Activated T-cell treated with anti-CD3 and anti-CD28 coated beads, Interleukin-2, amount 50 U/mL, for 72 hours (primary cell): Measurements from ENCODE around the gene PCP4. TPM values are rescaled to one million over a fixed set of nuclear protein-coding genes. Genes with fewer than 3 reads are reported as not detected.

Experiments
- ATAC-seq, 2 donors: fragments of 150-1000 bp; cut with Tn5 transposase; replicated peaks in 1 of 2; 2 replicates each; pipeline ENCODE4 v1.10.0; 2021; ENCODE audit warnings: moderate library complexity in 2 of 2, mild to moderate bottlenecking in 1 of 2
- DNase-seq, 2 donors: peaks; one replicate each; pipeline ENCODE4 v3.0.0; 2021 to 2022; ENCODE audit warnings: mixed read lengths in 1 of 2
- H3K27ac Mint-ChIP-seq: one replicate; pipeline ENCODE4 v1.8.0; 2022; ENCODE audit warnings: mild to moderate bottlenecking, moderate library complexity, mixed read lengths
- H3K27me3 Mint-ChIP-seq: one replicate; pipeline ENCODE4 v1.8.0; 2022; ENCODE audit warnings: low read depth, mixed read lengths
- H3K36me3 Mint-ChIP-seq, 2 donors: one replicate each; pipeline ENCODE4 v1.8.0; 2022; ENCODE audit warnings: mixed read lengths in 2 of 2, mild to moderate bottlenecking in 1 of 2; ENCODE audit not compliant: insufficient read depth in 2 of 2
- H3K4me1 Mint-ChIP-seq: one replicate; pipeline ENCODE4 v1.8.0; 2022; ENCODE audit warnings: low read depth, mixed read lengths
- H3K4me3 Mint-ChIP-seq, 2 donors: one replicate each; pipeline ENCODE4 v1.8.0; 2022; ENCODE audit warnings: mild to moderate bottlenecking in 2 of 2, mixed read lengths in 2 of 2, moderate library complexity in 2 of 2
- H3K9me3 Mint-ChIP-seq, 2 donors: one replicate each; pipeline ENCODE4 v1.8.0; 2022; ENCODE audit warnings: mixed read lengths in 2 of 2
- total RNA-seq, 2 donors: library from RNA; stranded (reverse); gene quantifications; one replicate each; pipeline ENCODE4 v1.2.3, GENCODE V29; 2022

Gene PCP4
- total RNA-seq, 2 donors from 2014 or later: not detected

- Mint-ChIP-seq H3K9me3 (peaks cover 0 to 3% of the 10 kb centered on the region in 2 donors), H3K27me3 (no peaks in the 10 kb centered on the region), H3K4me3 (no peak overlapping the region), H3K36me3 (peaks cover 0 to 1% of the 10 kb centered on the region in 2 donors), H3K4me1 (no peaks in the 10 kb centered on the region), H3K27ac (no peak overlapping the region)
- DNase-seq (no peak), ATAC-seq (no peak)
Measured at GRCh38 chr21:39850333-39850732, 16.9 kb upstream of the PCP4 start.

GRCh38 chr21:39851002-39851618 is 16.1 kb upstream of the PCP4 start:
- no peak for ATAC-seq
- no peak for DNase-seq
- Mint-ChIP-seq H3K4me1 (no peaks in the 10 kb centered on the region), H3K27ac (no peak overlapping the region), H3K4me3 (no peak overlapping the region), H3K9me3 (peaks cover 0 to 3% of the 10 kb centered on the region in 2 donors), H3K36me3 (peaks cover 0 to 1% of the 10 kb centered on the region in 2 donors), H3K27me3 (no peaks in the 10 kb centered on the region)

- Mint-ChIP-seq H3K4me3 (no peak overlapping the region), H3K27ac (no peak overlapping the region), H3K36me3 (peaks cover 0 to 1% of the 10 kb centered on the region in 2 donors), H3K27me3 (no peaks in the 10 kb centered on the region), H3K4me1 (no peaks in the 10 kb centered on the region), H3K9me3 (peaks cover 0 to 3% of the 10 kb centered on the region in 2 donors)
- ATAC-seq (no peak), DNase-seq (no peak)
Measured at GRCh38 chr21:39852021-39852721, 15.1 kb upstream of the PCP4 start.

GRCh38 chr21:39852726-39853500 is 14.3 kb upstream of the PCP4 start:
- ATAC-seq: no peak
- peaks cover 0 to 3% of the 10 kb centered on the region in 2 donors for H3K9me3 Mint-ChIP-seq

GRCh38 chr21:39854572-39854971 is 12.7 kb upstream of the PCP4 start:
- peaks cover 0 to 1% of the 10 kb centered on the region in 2 donors for H3K36me3 Mint-ChIP-seq
- H3K27ac Mint-ChIP-seq: no peak overlapping the region
- no peaks in the 10 kb centered on the region for H3K27me3 Mint-ChIP-seq
- peaks cover 2 to 3% of the 10 kb centered on the region in 2 donors for H3K9me3 Mint-ChIP-seq
- ATAC-seq (no peak), DNase-seq (no peak)
- H3K4me3 Mint-ChIP-seq: no peak overlapping the region
- no peaks in the 10 kb centered on the region for H3K4me1 Mint-ChIP-seq

More at GRCh38 chr21:39852726-39853500, 14.3 kb upstream of the PCP4 start:
- no peaks in the 10 kb centered on the region for H3K4me1 Mint-ChIP-seq
- DNase-seq: no peak
- no peak overlapping the region for H3K4me3 Mint-ChIP-seq
- H3K27ac Mint-ChIP-seq: no peak overlapping the region
- H3K27me3 Mint-ChIP-seq: no peaks in the 10 kb centered on the region
- H3K36me3 Mint-ChIP-seq: peaks cover 0 to 1% of the 10 kb centered on the region in 2 donors

GRCh38 chr21:39855595-39855994 is 11.6 kb upstream of the PCP4 start:
- H3K9me3 Mint-ChIP-seq: peaks cover 2 to 3% of the 10 kb centered on the region in 2 donors
- H3K27me3 Mint-ChIP-seq: no peaks in the 10 kb centered on the region
- ATAC-seq (no peak), DNase-seq (no peak)
- peaks cover 0 to 1% of the 10 kb centered on the region in 2 donors for H3K36me3 Mint-ChIP-seq
- no peak overlapping the region for H3K4me3 Mint-ChIP-seq
- H3K4me1 Mint-ChIP-seq: no peaks in the 10 kb centered on the region
- no peak overlapping the region for H3K27ac Mint-ChIP-seq

GRCh38 chr21:39860600-39860999 is 6.6 kb upstream of the PCP4 start:
- no peak overlapping the region for H3K4me3 Mint-ChIP-seq
- no peaks in the 10 kb centered on the region for H3K36me3 Mint-ChIP-seq
- no peak for DNase-seq
- H3K27ac Mint-ChIP-seq: no peak overlapping the region
- no peaks in the 10 kb centered on the region for H3K27me3 Mint-ChIP-seq
- no peaks in the 10 kb centered on the region for H3K4me1 Mint-ChIP-seq
- no peak for ATAC-seq
- peaks cover 0 to 2% of the 10 kb centered on the region in 2 donors for H3K9me3 Mint-ChIP-seq

- H3K36me3 Mint-ChIP-seq: no peaks in the 10 kb centered on the region
Measured at GRCh38 chr21:39863111-39863510, 4.1 kb upstream of the PCP4 start.

GRCh38 chr21:39866093-39866492 is 1.1 kb upstream of the PCP4 start:
- Mint-ChIP-seq H3K4me1 (no peaks in the 10 kb centered on the region), H3K27ac (no peak overlapping the region), H3K9me3 (no peaks in the 10 kb centered on the region), H3K27me3 (peaks cover 5% of the 10 kb centered on the region), H3K4me3 (no peak overlapping the region), H3K36me3 (no peaks in the 10 kb centered on the region)
- no peak for ATAC-seq
- DNase-seq: no peak

More at GRCh38 chr21:39863111-39863510, 4.1 kb upstream of the PCP4 start:
- H3K9me3 Mint-ChIP-seq: peaks cover 0 to 2% of the 10 kb centered on the region in 2 donors
- ATAC-seq (no peak), DNase-seq (no peak)
- H3K4me1 Mint-ChIP-seq: no peaks in the 10 kb centered on the region
- H3K4me3 Mint-ChIP-seq: no peak overlapping the region
- H3K27me3 Mint-ChIP-seq: peaks cover 5% of the 10 kb centered on the region
- no peak overlapping the region for H3K27ac Mint-ChIP-seq

- H3K27ac Mint-ChIP-seq: no peak overlapping the region
- no peaks in the 10 kb centered on the region for H3K36me3 Mint-ChIP-seq
- DNase-seq (no peak), ATAC-seq (no peak)
- H3K4me1 Mint-ChIP-seq: no peaks in the 10 kb centered on the region
- no peaks in the 10 kb centered on the region for H3K9me3 Mint-ChIP-seq
- H3K4me3 Mint-ChIP-seq: no peak overlapping the region
- H3K27me3 Mint-ChIP-seq: peaks cover 5% of the 10 kb centered on the region
Measured at GRCh38 chr21:39869141-39869818, 2.0 kb downstream of the PCP4 start.

GRCh38 chr21:39873687-39874086 is 6.4 kb downstream of the PCP4 start:
- ATAC-seq: no peak
- Mint-ChIP-seq H3K4me1 (no peaks in the 10 kb centered on the region), H3K27me3 (no peaks in the 10 kb centered on the region), H3K36me3 (no peaks in the 10 kb centered on the region), H3K9me3 (peaks cover 0 to 3% of the 10 kb centered on the region in 2 donors), H3K27ac (no peak overlapping the region), H3K4me3 (no peak overlapping the region)
- no peak for DNase-seq

- no peaks in the 10 kb centered on the region for H3K4me1 Mint-ChIP-seq
- peaks cover 0 to 3% of the 10 kb centered on the region in 2 donors for H3K9me3 Mint-ChIP-seq
- H3K27me3 Mint-ChIP-seq: no peaks in the 10 kb centered on the region
- ATAC-seq (no peak), DNase-seq (no peak)
- no peak overlapping the region for H3K27ac Mint-ChIP-seq
- H3K4me3 Mint-ChIP-seq: no peak overlapping the region
- H3K36me3 Mint-ChIP-seq: no peaks in the 10 kb centered on the region
Measured at GRCh38 chr21:39874206-39874605, 7.0 kb downstream of the PCP4 start.

- Mint-ChIP-seq H3K4me3 (no peak overlapping the region), H3K27ac (no peak overlapping the region), H3K36me3 (no peaks in the 10 kb centered on the region), H3K27me3 (no peaks in the 10 kb centered on the region), H3K9me3 (peaks cover 0 to 3% of the 10 kb centered on the region in 2 donors), H3K4me1 (no peaks in the 10 kb centered on the region)
- DNase-seq: no peak
- ATAC-seq: no peak
Measured at GRCh38 chr21:39874759-39875158, 7.5 kb downstream of the PCP4 start.
